CD14-positive monocyte (primary cell): ENCODE data around the gene VEPH1. TPM values are rescaled to one million over a fixed set of nuclear protein-coding genes. Genes with fewer than 3 reads are reported as not detected.

Experiments used
- DNase-seq, 3 donors: peaks; one replicate each; pipeline ENCODE4 v3.0.0-alpha.2; 2011 to 2022
- H2AFZ ChIP-seq: 2 replicates; pipeline ENCODE4 v1.6.0; 2012; ENCODE audit warnings: mild to moderate bottlenecking, low read depth, low read length, inconsistent platforms; ENCODE audit not compliant: insufficient read depth, poor library complexity, severe bottlenecking
- H3K27ac ChIP-seq, 2 donors: 1 replicate in 1 of 2; 2 replicates in 1 of 2; pipeline ENCODE4 v1.5.1; 2012 to 2013; ENCODE audit warnings: low read length in 2 of 2, control low read depth in 1 of 2, inconsistent platforms in 1 of 2, low read depth in 1 of 2, mild to moderate bottlenecking in 1 of 2
- H3K27me3 ChIP-seq, 2 donors: one replicate each; pipeline versions ENCODE4 v1.6.0 to v1.6.1; 2011 to 2013; ENCODE audit warnings: low read length in 2 of 2; ENCODE audit not compliant: control insufficient read depth in 2 of 2, insufficient read depth in 2 of 2
- H3K36me3 ChIP-seq, 2 donors: replicated peaks in 1 of 2; 1 replicate in 1 of 2; 2 replicates in 1 of 2; pipeline versions ENCODE4 v1.5.1 to v1.6.1; 2012 to 2013; ENCODE audit warnings: low read length in 2 of 2, control low read depth in 1 of 2, inconsistent platforms in 1 of 2, mild to moderate bottlenecking in 1 of 2; ENCODE audit not compliant: insufficient read depth in 2 of 2, control insufficient read depth in 1 of 2
- H3K4me1 ChIP-seq, 2 donors: 1 replicate in 1 of 2; 2 replicates in 1 of 2; pipeline versions ENCODE4 v1.5.1 to v1.6.1; 2012 to 2013; ENCODE audit warnings: low read length in 2 of 2, control low read depth in 1 of 2, inconsistent platforms in 1 of 2, mild to moderate bottlenecking in 1 of 2, moderate library complexity in 1 of 2; ENCODE audit not compliant: insufficient read depth in 2 of 2, control insufficient read depth in 1 of 2
- H3K4me2 ChIP-seq: replicated peaks from 2 replicates; pipeline ENCODE3; 2012; ENCODE audit warnings: low read length, moderate library complexity, mild to moderate bottlenecking; ENCODE audit not compliant: poor library complexity, severe bottlenecking; ENCODE audit errors: extremely low read depth
- H3K4me3 ChIP-seq, 3 experiments: fragments of 200-600 bp in 1 of 3; sonication (generic) in 1 of 3; replicated peaks in 1 of 3; 1 replicate in 2 of 3; 2 replicates in 1 of 3; pipeline ENCODE4 v1.5.1; 2011 to 2013; ENCODE audit warnings: low read length in 3 of 3, mild to moderate bottlenecking in 3 of 3, control low read depth in 2 of 3, low read depth in 2 of 3, inconsistent platforms in 1 of 3, moderate library complexity in 1 of 3
- H3K79me2 ChIP-seq: 2 replicates; pipeline ENCODE4 v1.6.0; 2012; ENCODE audit warnings: mild to moderate bottlenecking, control low read depth, inconsistent platforms, low read length, moderate library complexity; ENCODE audit not compliant: insufficient read depth
- H3K9ac ChIP-seq: 2 replicates; pipeline ENCODE4 v1.6.0; 2017; ENCODE audit warnings: low read length, mild to moderate bottlenecking; ENCODE audit not compliant: insufficient read depth, poor library complexity, severe bottlenecking
- H3K9me3 ChIP-seq, 2 donors: replicated peaks in 1 of 2; 1 replicate in 1 of 2; 2 replicates in 1 of 2; pipeline versions ENCODE4 v1.5.1 to v1.6.1; 2012 to 2013; ENCODE audit warnings: low read length in 2 of 2, control low read depth in 1 of 2; ENCODE audit not compliant: control insufficient read depth in 1 of 2, insufficient read depth in 1 of 2
- H4K20me1 ChIP-seq: 2 replicates; pipeline ENCODE4 v1.6.0; 2012; ENCODE audit warnings: mild to moderate bottlenecking, low read length, control low read depth, moderate library complexity; ENCODE audit not compliant: insufficient read depth
- H3K27ac Mint-ChIP-seq, 7 donors: one replicate each; pipeline ENCODE4 v1.8.0; 2020; ENCODE audit warnings: mild to moderate bottlenecking in 7 of 7, mixed read lengths in 7 of 7, moderate library complexity in 6 of 7, inconsistent platforms in 2 of 7
- H3K27me3 Mint-ChIP-seq, 3 donors: one replicate each; pipeline ENCODE4 v1.8.0; 2021 to 2022; ENCODE audit warnings: low read depth in 3 of 3, mild to moderate bottlenecking in 3 of 3, mixed read lengths in 3 of 3, moderate library complexity in 3 of 3, inconsistent platforms in 1 of 3
- H3K36me3 Mint-ChIP-seq, 2 donors: one replicate each; pipeline ENCODE4 v1.8.0; 2020; ENCODE audit warnings: mixed read lengths in 2 of 2, inconsistent platforms in 1 of 2, mild to moderate bottlenecking in 1 of 2
- H3K4me1 Mint-ChIP-seq: one replicate; pipeline ENCODE4 v1.8.0; 2020; ENCODE audit warnings: mild to moderate bottlenecking, mixed read lengths
- H3K4me3 Mint-ChIP-seq, 2 donors: one replicate each; pipeline ENCODE4 v1.8.0; 2020; ENCODE audit warnings: mild to moderate bottlenecking in 2 of 2, mixed read lengths in 2 of 2, moderate library complexity in 1 of 2
- H3K9me3 Mint-ChIP-seq, 7 donors: one replicate each; pipeline ENCODE4 v1.8.0; 2020 to 2022; ENCODE audit warnings: mixed read lengths in 7 of 7, mild to moderate bottlenecking in 6 of 7, moderate library complexity in 6 of 7, inconsistent platforms in 2 of 7
- WGBS: methylation state at CpG from one replicate; pipeline ENCODE4 v1.1.5; 2013; ENCODE audit warnings: missing lambda C conversion rate; ENCODE audit not compliant: insufficient coverage; 5-methylcytosine and 5-hydroxymethylcytosine counted together
- intact Hi-C, 2 donors: fragments of 100-400 bp; cut with micrococcal nuclease; formaldehyde crosslinking; loops; one replicate each; pipeline versions ENCODE4 v1.15.0 to v1.15.1; 2023
- polyA plus RNA-seq, 3 donors: library from polyadenylated mRNA; depleted of rRNA in 1 of 3; unstranded in 2 of 3; stranded (reverse) in 1 of 3; fragments of 300-500 nt in 2 of 3; fragments of >200 nt in 1 of 3; fragmentation: Illumina TruSeq in 2 of 3; gene quantifications; 1 replicate in 2 of 3; 2 replicates in 1 of 3; pipeline ENCODE4 v1.2.3, GENCODE V29; 2012 to 2021
- TF ChIP-seq, protein P1 (sequence below): fragments of 200-600 bp; IDR thresholded peaks from one replicate; pipeline ENCODE4 v1.8.0; 2022; ENCODE audit warnings: antibody characterized with exemption, mild to moderate bottlenecking

VEPH1 gene
- polyA plus RNA-seq, 3 donors, result 0.44 TPM; not detected in 2

DNA sequence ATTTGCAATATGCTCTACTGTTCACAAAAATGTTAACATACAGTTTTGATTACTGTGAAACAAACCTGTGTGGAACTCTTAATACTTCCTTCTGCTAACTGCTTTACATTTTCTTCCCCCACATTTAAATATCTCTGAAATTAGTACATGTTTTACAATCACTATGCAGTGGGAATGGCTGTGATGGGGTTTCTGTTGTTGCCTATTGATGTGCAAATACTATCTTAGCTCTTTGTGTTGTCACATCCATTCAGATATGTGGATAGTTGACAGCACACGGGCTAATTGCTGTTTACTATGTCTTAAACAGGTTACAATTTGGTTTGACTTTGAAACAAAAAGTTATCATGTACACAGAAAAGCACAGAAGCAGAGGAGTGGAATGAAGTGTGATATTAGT lies 247.4 kb downstream of the VEPH1 start:
- H3K4me2 ChIP-seq, result no peak overlapping the region
- H3K79me2 ChIP-seq, result no peaks in the 10 kb centered on the region
- H3K27me3 ChIP-seq, result no peaks in the 10 kb centered on the region
- Mint-ChIP-seq H3K4me3 (no peak overlapping the region), H3K36me3 (no peaks in the 10 kb centered on the region), H3K27ac (no peak overlapping the region), H3K9me3 (no peaks in the 10 kb centered on the region), H3K4me1 (no peaks in the 10 kb centered on the region), H3K27me3 (peaks cover 0 to 3% (median 1%) of the 10 kb centered on the region in 3 donors)
- H3K9ac ChIP-seq, result no peak overlapping the region
- TF ChIP-seq, protein P1, sequence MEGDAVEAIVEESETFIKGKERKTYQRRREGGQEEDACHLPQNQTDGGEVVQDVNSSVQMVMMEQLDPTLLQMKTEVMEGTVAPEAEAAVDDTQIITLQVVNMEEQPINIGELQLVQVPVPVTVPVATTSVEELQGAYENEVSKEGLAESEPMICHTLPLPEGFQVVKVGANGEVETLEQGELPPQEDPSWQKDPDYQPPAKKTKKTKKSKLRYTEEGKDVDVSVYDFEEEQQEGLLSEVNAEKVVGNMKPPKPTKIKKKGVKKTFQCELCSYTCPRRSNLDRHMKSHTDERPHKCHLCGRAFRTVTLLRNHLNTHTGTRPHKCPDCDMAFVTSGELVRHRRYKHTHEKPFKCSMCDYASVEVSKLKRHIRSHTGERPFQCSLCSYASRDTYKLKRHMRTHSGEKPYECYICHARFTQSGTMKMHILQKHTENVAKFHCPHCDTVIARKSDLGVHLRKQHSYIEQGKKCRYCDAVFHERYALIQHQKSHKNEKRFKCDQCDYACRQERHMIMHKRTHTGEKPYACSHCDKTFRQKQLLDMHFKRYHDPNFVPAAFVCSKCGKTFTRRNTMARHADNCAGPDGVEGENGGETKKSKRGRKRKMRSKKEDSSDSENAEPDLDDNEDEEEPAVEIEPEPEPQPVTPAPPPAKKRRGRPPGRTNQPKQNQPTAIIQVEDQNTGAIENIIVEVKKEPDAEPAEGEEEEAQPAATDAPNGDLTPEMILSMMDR, result no peak
- no peak overlapping the region for H2AFZ ChIP-seq
- 80% methylated on average over 1 of the region's 1 CpG for WGBS
- H3K27ac ChIP-seq, result no peak overlapping the region
- no peak overlapping the region for H3K4me3 ChIP-seq
- H3K36me3 ChIP-seq, result no peaks in the 10 kb centered on the region
- no peaks in the 10 kb centered on the region for H3K9me3 ChIP-seq
- intact Hi-C loops, result no loop called here
- H4K20me1 ChIP-seq, result no peaks in the 10 kb centered on the region
- DNase-seq, result no peak
- no peaks in the 10 kb centered on the region for H3K4me1 ChIP-seq

GRCh38 chr3:157251685-157252084 lies 251.5 kb downstream of the VEPH1 start:
- DNase-seq, result no peak
- Mint-ChIP-seq H3K4me1 (peaks cover 11% of the 10 kb centered on the region), H3K9me3 (no peaks in the 10 kb centered on the region), H3K4me3 (no peak overlapping the region), H3K27ac (no peak overlapping the region), H3K27me3 (peaks cover 0 to 3% (median 1%) of the 10 kb centered on the region in 3 donors), H3K36me3 (no peaks in the 10 kb centered on the region)
- TF ChIP-seq, protein P1, result no peak
- no peak overlapping the region for H3K4me3 ChIP-seq
- no peak overlapping the region for H3K27ac ChIP-seq
- no peaks in the 10 kb centered on the region for H3K4me1 ChIP-seq
- no peaks in the 10 kb centered on the region for H3K36me3 ChIP-seq
- H3K27me3 ChIP-seq, result no peaks in the 10 kb centered on the region
- intact Hi-C loops, result no loop called here
- no peaks in the 10 kb centered on the region for H4K20me1 ChIP-seq
- no peak overlapping the region for H3K9ac ChIP-seq
- no peaks in the 10 kb centered on the region for H3K9me3 ChIP-seq
- no peak overlapping the region for H3K4me2 ChIP-seq
- no peak overlapping the region for H2AFZ ChIP-seq
- no peaks in the 10 kb centered on the region for H3K79me2 ChIP-seq
- 100% methylated on average over 1 of the region's 3 CpGs for WGBS
